HCT116 (cell line): ENCODE measurements around the gene RABGGTA. TPM values are rescaled to one million over a fixed set of nuclear protein-coding genes. Genes with fewer than 3 reads are reported as not detected.

Experiments
- ATAC-seq: fragments of 200-7000 bp; cut with Tn5 transposase; 2 replicates; pipeline ENCODE4 v1.9.1; 2020; ENCODE audit warnings: mild to moderate bottlenecking, moderate library complexity
- BruUV-seq: library from RNA; stranded (reverse); fragments of 400-500 nt; replicated peaks from 2 replicates; lab custom pipeline; 2021; lab: Mats Ljungman, UMichigan
- CTCF ChIA-PET: fragments of 300-600 bp; sonication (Branson Sonifier 250); formaldehyde crosslinking; loops from one replicate; lab custom pipeline; 2021; ENCODE audit warnings: antibody characterized with exemption; lab: Charles Lee
- POLR2A ChIA-PET: fragments of 300-600, 350-600 bp; sonication (Branson Sonifier 250); formaldehyde crosslinking; loops from one replicate; lab custom pipeline; 2021; ENCODE audit warnings: antibody characterized with exemption; lab: Charles Lee
- RAD21 ChIA-PET, 2 experiments: fragments of 300-600 bp; sonication (Branson Sonifier 250); formaldehyde crosslinking; loops; one replicate each; lab custom pipeline; 2023; ENCODE audit warnings: low total read pairs in 2 of 2; ENCODE audit not compliant: uncharacterized antibody in 2 of 2, unreplicated experiment in 2 of 2, low non-redundant PET in 1 of 2; lab: Charles Lee
- DNase-seq: peaks from one replicate; pipeline ENCODE4 v3.0.0-alpha.2; 2010; ENCODE audit warnings: low read depth, low spot score
- H2AFZ ChIP-seq: fragments of 200-600 bp; shearing (Covaris generic), sonication (generic); 2 replicates; pipeline ENCODE4 v1.6.1; 2017; ENCODE audit warnings: low read depth, mixed run types, mixed read lengths, antibody characterized with exemption, low read length; ENCODE audit not compliant: poor library complexity, severe bottlenecking
- H3K27ac ChIP-seq: 2 replicates; pipeline ENCODE4 v1.5.1; 2012; ENCODE audit warnings: low read depth, low read length
- H3K27me3 ChIP-seq: fragments of 200-600 bp; sonication (generic); 2 replicates; pipeline ENCODE4 v1.6.1; 2016; ENCODE audit warnings: mixed run types, low read length, mixed read lengths; ENCODE audit not compliant: insufficient read depth
- H3K36me3 ChIP-seq, 2 experiments: fragments of 200-500 bp in 1 of 2; fragments of 200-600 bp in 1 of 2; sonication (Bioruptor generic) in 1 of 2; sonication (generic) in 1 of 2; 2 replicates each; pipeline versions ENCODE4 v1.5.1 to v1.6.1; 2014 to 2016; ENCODE audit warnings: low read length in 2 of 2, inconsistent platforms in 1 of 2, mixed read lengths in 1 of 2, mixed run types in 1 of 2; ENCODE audit not compliant: insufficient read depth in 2 of 2, control insufficient read depth in 1 of 2
- H3K4me1 ChIP-seq, 2 experiments: fragments of 200-600 bp in 1 of 2; sonication (generic) in 1 of 2; 2 replicates each; pipeline versions ENCODE4 v1.5.1 to v1.6.1; 2012 to 2017; ENCODE audit warnings: low read length in 2 of 2, inconsistent platforms in 1 of 2, mild to moderate bottlenecking in 1 of 2, mixed read lengths in 1 of 2, mixed run types in 1 of 2, moderate library complexity in 1 of 2; ENCODE audit not compliant: insufficient read depth in 2 of 2, control insufficient read depth in 1 of 2
- H3K4me2 ChIP-seq: fragments of 200-600 bp; sonication (generic); 2 replicates; pipeline ENCODE4 v1.6.1; 2017; ENCODE audit warnings: mixed run types, low read length, mixed read lengths
- H3K4me3 ChIP-seq, 2 experiments: fragments of 200-600 bp in 1 of 2; sonication (generic) in 1 of 2; replicated peaks in 1 of 2; 2 replicates each; pipeline ENCODE4 v1.5.1; 2011 to 2016; ENCODE audit warnings: low read length in 2 of 2, control low read depth in 1 of 2, low read depth in 1 of 2, mild to moderate bottlenecking in 1 of 2, mixed read lengths in 1 of 2, mixed run types in 1 of 2
- H3K79me2 ChIP-seq: fragments of 200-600 bp; sonication (generic); 2 replicates; pipeline ENCODE4 v1.6.1; 2017; ENCODE audit warnings: mild to moderate bottlenecking, mixed run types, low read length, moderate library complexity, mixed read lengths; ENCODE audit not compliant: insufficient read depth
- H3K9ac ChIP-seq: fragments of 200-600 bp; sonication (generic); 2 replicates; pipeline ENCODE4 v1.6.1; 2016; ENCODE audit warnings: low read length, mixed read lengths
- H3K9me2 ChIP-seq: fragments of 200-600 bp; sonication (generic), shearing (Covaris generic); 2 replicates; pipeline ENCODE4 v1.6.1; 2017; ENCODE audit warnings: mixed run types, mild to moderate bottlenecking, moderate library complexity; ENCODE audit not compliant: insufficient read depth
- H3K9me3 ChIP-seq, 2 experiments: fragments of 200-500 bp in 1 of 2; fragments of 200-600 bp in 1 of 2; sonication (Bioruptor generic) in 1 of 2; sonication (generic) in 1 of 2; 2 replicates each; pipeline ENCODE4 v1.6.1; 2014 to 2017; ENCODE audit warnings: low read length in 2 of 2, mixed read lengths in 2 of 2, inconsistent platforms in 1 of 2, low read depth in 1 of 2, mild to moderate bottlenecking in 1 of 2, mixed run types in 1 of 2, moderate library complexity in 1 of 2; ENCODE audit not compliant: control insufficient read depth in 1 of 2, insufficient read depth in 1 of 2
- H4K20me1 ChIP-seq: fragments of 200-600 bp; sonication (generic), shearing (Covaris generic); 2 replicates; pipeline ENCODE4 v1.6.1; 2017; ENCODE audit warnings: mixed run types, mild to moderate bottlenecking, moderate library complexity; ENCODE audit not compliant: insufficient read depth
- ELF1 ChIP-seq: IDR thresholded peaks from 2 replicates; pipeline ENCODE4 v1.6.1; 2012; ENCODE audit warnings: low read depth, borderline replicate concordance
- EZH2 ChIP-seq: fragments of 200-600 bp; sonication (generic); IDR thresholded peaks from 2 replicates; pipeline ENCODE4 v1.6.1; 2017; ENCODE audit warnings: antibody characterized with exemption, mixed run types
- SRF ChIP-seq: IDR thresholded peaks from 2 replicates; pipeline ENCODE4 v1.6.1; 2012; ENCODE audit warnings: low read depth
- ZNF274 ChIP-seq: fragments of 200-500 bp; sonication (Bioruptor generic); IDR thresholded peaks from 2 replicates; pipeline ENCODE4 v1.6.1; 2014; ENCODE audit warnings: mild to moderate bottlenecking, low read depth, low read length, inconsistent platforms
- intact Hi-C: fragments of 100-400 bp; cut with micrococcal nuclease; formaldehyde crosslinking; loops from 2 replicates; pipeline ENCODE4 v1.10.0; 2022
- total RNA-seq: library from RNA; stranded (reverse); gene quantifications from one replicate; pipeline ENCODE4 v1.2.1, GENCODE V29; 2021; ENCODE audit not compliant: unreplicated experiment
- TF ChIP-seq, protein P1 (sequence below), 3 experiments: fragments of 200-600 bp in 1 of 3; sonication (generic) in 1 of 3; IDR thresholded peaks in 2 of 3; conservative IDR thresholded peaks in 1 of 3; 2 replicates each; pipeline ENCODE4 v1.5.1; 2012 to 2017; ENCODE audit warnings: low read depth in 2 of 3, low read length in 2 of 3, antibody characterized with exemption in 1 of 3, borderline replicate concordance in 1 of 3, control low read depth in 1 of 3, mild to moderate bottlenecking in 1 of 3, mixed read lengths in 1 of 3, mixed run types in 1 of 3, moderate library complexity in 1 of 3; ENCODE audit not compliant: insufficient read depth in 1 of 3

The RABGGTA gene
- total RNA-seq, 1 experiment from 2014 or later = 40.8 TPM

DNA sequence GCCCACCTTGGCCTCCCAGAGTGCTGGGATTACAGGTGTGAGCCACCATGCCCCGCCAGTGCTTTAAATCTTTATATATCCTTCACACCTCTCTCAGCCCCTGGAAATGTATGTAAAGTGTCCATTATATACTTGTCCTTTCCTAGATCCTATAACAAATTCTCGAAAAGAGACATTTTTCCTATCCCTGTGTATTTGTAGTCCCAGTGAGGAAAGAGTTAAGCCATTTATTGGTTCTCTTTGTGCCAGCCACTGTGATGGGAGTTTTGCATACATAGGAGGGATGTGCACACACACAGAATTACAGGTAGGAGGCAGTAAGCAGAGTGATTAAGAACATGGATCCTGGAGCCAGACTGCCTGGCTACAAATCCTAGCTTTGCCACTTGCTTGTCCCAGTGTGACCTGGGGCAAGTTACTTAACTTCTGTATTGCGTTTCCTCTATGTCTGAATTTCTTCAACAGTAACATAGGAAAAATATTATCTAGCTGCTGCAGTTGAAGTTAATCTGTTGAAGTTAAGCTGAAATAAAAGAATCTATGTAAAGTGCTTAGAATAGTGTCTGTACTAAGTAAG, 2.1 kb upstream of the RABGGTA start:
- H3K36me3 ChIP-seq = no peaks in the 10 kb centered on the region
- no peaks in the 10 kb centered on the region for H3K9me3 ChIP-seq
- peaks cover 9 to 22% of the 10 kb centered on the region in 2 experiments; a peak in 3 of 4 replicates for H3K4me1 ChIP-seq
- intact Hi-C loops = no loop called here
- H3K9me2 ChIP-seq = no peaks in the 10 kb centered on the region
- H3K27me3 ChIP-seq = no peaks in the 10 kb centered on the region
- H3K27ac ChIP-seq = no peak overlapping the region
- H3K4me2 ChIP-seq = no peak overlapping the region
- ChIA-PET RAD21 (interaction anchor here in 1 of 2 experiments (0.7 kb wide), 1 partner anchor 23 kb away, joined by 4 read pairs; no protein-coding TSS in a partner anchor), POLR2A (interaction anchor here (1.2 kb wide), 1 partner anchor 32 kb away, joined by 3 read pairs; no protein-coding TSS in a partner anchor), CTCF (interaction anchor here (1.0 to 1.5 kb wide), 2 partner anchors 8 to 30 kb away, joined by 4 to 5 read pairs; no protein-coding TSS in a partner anchor)
- no peak overlapping the region for H2AFZ ChIP-seq
- ATAC-seq (no peak), DNase-seq (no peak)
- BruUV-seq = no TSS peak
- no peak overlapping the region for H3K9ac ChIP-seq
- TF ChIP-seq, protein P1, sequence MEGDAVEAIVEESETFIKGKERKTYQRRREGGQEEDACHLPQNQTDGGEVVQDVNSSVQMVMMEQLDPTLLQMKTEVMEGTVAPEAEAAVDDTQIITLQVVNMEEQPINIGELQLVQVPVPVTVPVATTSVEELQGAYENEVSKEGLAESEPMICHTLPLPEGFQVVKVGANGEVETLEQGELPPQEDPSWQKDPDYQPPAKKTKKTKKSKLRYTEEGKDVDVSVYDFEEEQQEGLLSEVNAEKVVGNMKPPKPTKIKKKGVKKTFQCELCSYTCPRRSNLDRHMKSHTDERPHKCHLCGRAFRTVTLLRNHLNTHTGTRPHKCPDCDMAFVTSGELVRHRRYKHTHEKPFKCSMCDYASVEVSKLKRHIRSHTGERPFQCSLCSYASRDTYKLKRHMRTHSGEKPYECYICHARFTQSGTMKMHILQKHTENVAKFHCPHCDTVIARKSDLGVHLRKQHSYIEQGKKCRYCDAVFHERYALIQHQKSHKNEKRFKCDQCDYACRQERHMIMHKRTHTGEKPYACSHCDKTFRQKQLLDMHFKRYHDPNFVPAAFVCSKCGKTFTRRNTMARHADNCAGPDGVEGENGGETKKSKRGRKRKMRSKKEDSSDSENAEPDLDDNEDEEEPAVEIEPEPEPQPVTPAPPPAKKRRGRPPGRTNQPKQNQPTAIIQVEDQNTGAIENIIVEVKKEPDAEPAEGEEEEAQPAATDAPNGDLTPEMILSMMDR (IDR thresholded peaks at IDR 0.05 in 2 of 3, conservative IDR thresholded peaks at IDR 0.05 in 1 of 3; ENCODE audit: borderline replicate concordance in 1 of 3, insufficient read depth in 1 of 3, low read depth in 2 of 3, low read length in 2 of 3) = peak in 2 of 3 experiments; percentile 39 to 50; a peak in 4 of 6 replicates
- no peak for TF ChIP-seq EZH2
- no peaks in the 10 kb centered on the region for H4K20me1 ChIP-seq
- H3K79me2 ChIP-seq = peaks cover 4% of the 10 kb centered on the region; the same call in 1 of the 2 replicates
- no peak overlapping the region for H3K4me3 ChIP-seq

DNA sequence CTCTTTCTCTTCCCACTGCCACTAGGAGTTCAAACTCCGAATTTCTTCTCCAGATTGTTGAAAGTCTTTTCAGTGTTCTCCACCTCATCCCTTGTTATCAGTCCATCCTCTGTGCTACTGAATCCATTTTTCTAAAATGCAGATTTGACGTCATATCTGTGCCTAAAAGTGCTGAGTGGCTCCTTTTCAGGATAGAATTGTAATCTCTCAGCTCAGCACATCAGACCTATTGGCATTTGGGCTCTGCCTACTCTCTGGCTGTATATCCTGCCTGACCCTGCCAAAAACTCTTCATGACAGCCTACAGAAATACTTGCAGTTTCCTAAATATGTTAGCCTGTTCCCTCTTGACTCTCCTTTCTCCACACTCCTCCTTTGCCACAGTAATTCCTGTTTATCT, 1.1 kb upstream of the RABGGTA start:
- Histone ChIP-seq H3K79me2 (peaks cover 4% of the 10 kb centered on the region; the same call in 1 of the 2 replicates), H3K27me3 (no peaks in the 10 kb centered on the region), H2AFZ (no peak overlapping the region), H3K9me3 (no peaks in the 10 kb centered on the region), H3K9ac (no peak overlapping the region), H3K27ac (no peak overlapping the region), H3K4me2 (peak overlapping the region; percentile 98; the same call in 1 of the 2 replicates), H4K20me1 (no peaks in the 10 kb centered on the region), H3K4me1 (peaks cover 9 to 22% of the 10 kb centered on the region in 2 experiments; a peak in 3 of 4 replicates), H3K9me2 (no peaks in the 10 kb centered on the region), H3K4me3 (no peak overlapping the region), H3K36me3 (no peaks in the 10 kb centered on the region; a peak in 1 of 4 replicates)
- DNase-seq = no peak
- ChIA-PET RAD21 (no interaction called here), POLR2A (interaction anchor here (2.7 kb wide), 1 partner anchor 30 kb away, joined by 20 read pairs; the partner anchor contains the start of gene TINF2), CTCF (interaction anchor here (1.5 to 2.0 kb wide), 3 partner anchors 7 to 30 kb away, joined by 5 to 17 read pairs (median 9); partner anchors contain the start of gene TINF2)
- TF ChIP-seq ELF1 (no peak), SRF (no peak), ZNF274 (no peak)
- ATAC-seq = no peak
- intact Hi-C loops = no loop called here
- BruUV-seq = no TSS peak
